ENCODE results near the gene PODXL2.

The PODXL2 gene

GRCh38 chr3:127628788-127629466 is at the start of gene PODXL2:
Gene PODXL2 (plus strand): TSS chr3:127629185. CDS start chr3:127629220, 35 bp downstream.
- no peak for TF ChIP-seq CTCF (IDR thresholded peaks at IDR 0.05; ENCODE audit: control extremely low read depth, extremely low read depth, low read depth, missing control alignments)
- CTCF ChIA-PET = interaction anchor here (1.2 to 3.0 kb wide), 2 partner anchors 24 to 54 kb away, joined by 4 to 10 read pairs; no protein-coding TSS in a partner anchor
- POLR2A ChIA-PET = no interaction called here
- DNase-seq (ENCODE audit: extremely low spot score) = peak; percentile 79

GRCh38 chr3:127580327-127581060 is 48.5 kb upstream of the PODXL2 start:
- POLR2A ChIA-PET = interaction anchor here (0.7 kb wide), 1 partner anchor 18 kb away, joined by 3 read pairs; the partner anchor contains the start of gene MCM2
- TF ChIP-seq CTCF (IDR thresholded peaks at IDR 0.05; ENCODE audit: control extremely low read depth, extremely low read depth, low read depth, missing control alignments) = no peak
- CTCF ChIA-PET = interaction anchor here (1.6 kb wide), 1 partner anchor 10 kb away, joined by 4 read pairs; the partner anchor contains the start of gene TPRA1
- DNase-seq (ENCODE audit: extremely low spot score) = no peak

- no peak for TF ChIP-seq CTCF (IDR thresholded peaks at IDR 0.05; ENCODE audit: control extremely low read depth, extremely low read depth, low read depth, missing control alignments)
- ChIA-PET POLR2A (no interaction called here), CTCF (interaction anchor here (8.3 kb wide), 1 partner anchor 11 kb away, joined by 98 read pairs; no protein-coding TSS in a partner anchor)
- DNase-seq (ENCODE audit: extremely low spot score) = no peak
These were observed 44.3 kb upstream of the PODXL2 start for GRCh38 chr3:127584734-127585133.

GRCh38 chr3:127585163-127585812 is 43.7 kb upstream of the PODXL2 start:
- CTCF ChIA-PET = interaction anchor here (8.3 kb wide), 1 partner anchor 11 kb away, joined by 98 read pairs; no protein-coding TSS in a partner anchor
- DNase-seq (ENCODE audit: extremely low spot score) = no peak
- POLR2A ChIA-PET = no interaction called here
- no peak for TF ChIP-seq CTCF (IDR thresholded peaks at IDR 0.05; ENCODE audit: control extremely low read depth, extremely low read depth, low read depth, missing control alignments)

- ChIA-PET CTCF (interaction anchor here (3.4 to 8.3 kb wide), 2 partner anchors 12 to 13 kb away, joined by 12 to 98 read pairs; partner anchors contain the start of gene MCM2), POLR2A (no interaction called here)
- no peak for TF ChIP-seq CTCF (IDR thresholded peaks at IDR 0.05; ENCODE audit: control extremely low read depth, extremely low read depth, low read depth, missing control alignments)
- DNase-seq (ENCODE audit: extremely low spot score) = no peak
These were observed 43.1 kb upstream of the PODXL2 start for GRCh38 chr3:127585813-127586413.

- ChIA-PET POLR2A (no interaction called here), CTCF (interaction anchor here (1.4 to 8.3 kb wide), 3 partner anchors 11 to 40 kb away, joined by 3 to 98 read pairs (median 12); partner anchors contain the start of gene MCM2)
- no peak for TF ChIP-seq CTCF (IDR thresholded peaks at IDR 0.05; ENCODE audit: control extremely low read depth, extremely low read depth, low read depth, missing control alignments)
- DNase-seq (ENCODE audit: extremely low spot score) = no peak
These were observed 41.1 kb upstream of the PODXL2 start for GRCh38 chr3:127587876-127588275.

Measured in GM10248 (cell line).